HepG2 (cell line): ENCODE results near the gene UQCC2. TPM values are rescaled to one million over a fixed set of nuclear protein-coding genes. Genes with fewer than 3 reads are reported as not detected.

Experiments used
- ATAC-seq: fragments of 200-7000 bp; cut with Tn5 transposase; 3 replicates; pipeline ENCODE4 v1.9.1; 2020; ENCODE audit warnings: mild to moderate bottlenecking, moderate library complexity
- BruUV-seq: library from RNA; stranded (reverse); fragments of 400-500 nt; replicated peaks from 2 replicates; lab custom pipeline; 2021; lab: Mats Ljungman, UMichigan
- CTCF ChIA-PET: fragments of 300-600 bp; formaldehyde crosslinking; extraction: SDS; loops from one replicate; lab custom pipeline; 2021; ENCODE audit warnings: low total read pairs, inconsistent platforms, low intra/inter-chr PET ratio; lab: Yijun Ruan, JAX
- POLR2A ChIA-PET: fragments of 350-600 bp; sonication (Branson Sonifier 250); formaldehyde crosslinking; loops from one replicate; lab custom pipeline; 2020; ENCODE audit warnings: antibody characterized with exemption, inconsistent platforms; lab: Yijun Ruan, JAX
- DNase-seq: peaks from one replicate; pipeline ENCODE4 v3.0.0-alpha.2; 2015; ENCODE audit warnings: low spot score
- FAIRE-seq: peaks from 3 replicates; lab custom pipeline; 2011; peaks lifted over from hg19 to GRCh38; lab: Jason Lieb, UNC
- H2AFZ ChIP-seq: one replicate; pipeline ENCODE4 v1.6.1; 2011; ENCODE audit warnings: low read length, inconsistent platforms
- H3K27ac ChIP-seq: fragments of 300-600 bp; 3 replicates; pipeline ENCODE4 v1.8.0; 2011; ENCODE audit warnings: mixed run types, mild to moderate bottlenecking, mixed read lengths, low read length, inconsistent platforms; ENCODE audit not compliant: insufficient read depth; ENCODE audit errors: extremely low read length
- H3K27me3 ChIP-seq, 2 experiments: fragments of 200-600 bp in 1 of 2; 2 replicates in 1 of 2; 3 replicates in 1 of 2; pipeline versions ENCODE4 v1.6.0 to v1.8.0; 2011; ENCODE audit warnings: low read length in 2 of 2, mild to moderate bottlenecking in 2 of 2, moderate library complexity in 2 of 2, inconsistent platforms in 1 of 2; ENCODE audit not compliant: insufficient read depth in 2 of 2, control insufficient read depth in 1 of 2
- H3K36me3 ChIP-seq, 2 experiments: fragments of 200-600 bp in 1 of 2; replicated peaks in 1 of 2; 2 replicates in 1 of 2; 3 replicates in 1 of 2; pipeline versions ENCODE4 v1.5.1 to v1.8.0; 2011; ENCODE audit warnings: low read length in 2 of 2, inconsistent platforms in 1 of 2; ENCODE audit not compliant: insufficient read depth in 2 of 2, control insufficient read depth in 1 of 2
- H3K4me1 ChIP-seq: 2 replicates; pipeline ENCODE4 v1.5.1; 2012; ENCODE audit warnings: low read length, inconsistent platforms; ENCODE audit not compliant: insufficient read depth
- H3K4me2 ChIP-seq: 2 replicates; pipeline ENCODE4 v1.6.0; 2011; ENCODE audit warnings: low read depth, low read length, inconsistent platforms
- H3K4me3 ChIP-seq, 3 experiments: fragments of 200-600 bp in 1 of 3; sonication (generic), shearing (Covaris generic) in 1 of 3; replicated peaks in 1 of 3; 2 replicates each; pipeline ENCODE4 v1.5.1; 2011 to 2016; ENCODE audit warnings: low read length in 3 of 3, inconsistent platforms in 2 of 3, low read depth in 2 of 3, mild to moderate bottlenecking in 2 of 3, control low read depth in 1 of 3, mixed read lengths in 1 of 3; ENCODE audit not compliant: insufficient read depth in 1 of 3
- H3K79me2 ChIP-seq: one replicate; pipeline ENCODE4 v1.6.1; 2011; ENCODE audit warnings: low read length, inconsistent platforms; ENCODE audit not compliant: insufficient read depth
- H3K9ac ChIP-seq: 2 replicates; pipeline ENCODE4 v1.6.0; 2011; ENCODE audit warnings: mild to moderate bottlenecking, low read depth, low read length, inconsistent platforms; ENCODE audit not compliant: insufficient read depth
- H3K9me3 ChIP-seq: 2 replicates; pipeline ENCODE4 v1.5.1; 2012; ENCODE audit warnings: mild to moderate bottlenecking, low read length
- H4K20me1 ChIP-seq: 2 replicates; pipeline ENCODE4 v1.6.0; 2011; ENCODE audit warnings: inconsistent platforms, mild to moderate bottlenecking, low read length, moderate library complexity; ENCODE audit not compliant: insufficient read depth
- BCL6 ChIP-seq: IDR thresholded peaks from 2 replicates; pipeline ENCODE4 v1.6.1; 2016; ENCODE audit warnings: missing genetic modification reagents, missing compliant biosample characterization
- FOXA1 ChIP-seq, 2 experiments: fragments of 450-650 bp in 1 of 2; sonication (generic) in 1 of 2; formaldehyde crosslinking in 1 of 2; IDR thresholded peaks; 2 replicates each; pipeline versions ENCODE4 v1.4.0 to v1.6.1; 2016 to 2020; ENCODE audit warnings: missing genetic modification reagents in 1 of 2
- GLI4 ChIP-seq: sonication (generic); formaldehyde crosslinking; IDR thresholded peaks from 2 replicates; pipeline ENCODE4 v1.5.1; 2020; ENCODE audit warnings: missing genetic modification reagents, mild to moderate bottlenecking, moderate library complexity, borderline replicate concordance
- HNF4A ChIP-seq: sonication (generic); formaldehyde crosslinking; IDR thresholded peaks from 2 replicates; pipeline ENCODE4 v1.4.0; 2020; ENCODE audit warnings: missing genetic modification reagents
- KAT7 ChIP-seq: IDR thresholded peaks from 2 replicates; pipeline ENCODE4 v1.6.1; 2018; ENCODE audit warnings: borderline replicate concordance, missing compliant biosample characterization
- KDM5B ChIP-seq: sonication (generic); formaldehyde crosslinking; IDR thresholded peaks from 2 replicates; pipeline ENCODE4 v1.4.0; 2020; ENCODE audit warnings: missing genetic modification reagents, mild to moderate bottlenecking, borderline replicate concordance
- KLF6 ChIP-seq: IDR thresholded peaks from 2 replicates; pipeline ENCODE4 v1.8.0; 2016; ENCODE audit warnings: missing biosample characterization, missing genetic modification reagents
- KLF9 ChIP-seq: IDR thresholded peaks from 2 replicates; pipeline ENCODE4 v1.6.1; 2016; ENCODE audit warnings: low read depth
- PHF20 ChIP-seq: sonication (generic); formaldehyde crosslinking; IDR thresholded peaks from 2 replicates; pipeline ENCODE4 v1.5.0; 2020; ENCODE audit warnings: mild to moderate bottlenecking, missing genetic modification reagents
- PLRG1 ChIP-seq: fragments of 450-650 bp; conservative IDR thresholded peaks from 2 replicates; pipeline ENCODE4 v1.6.1; 2016
- SPEN ChIP-seq: sonication (generic); formaldehyde crosslinking; IDR thresholded peaks from 2 replicates; pipeline ENCODE4 v1.5.1; 2020; ENCODE audit warnings: low read depth, mild to moderate bottlenecking, missing genetic modification reagents
- SRF ChIP-seq: IDR thresholded peaks from 2 replicates; pipeline ENCODE4 v1.6.1; 2011; ENCODE audit warnings: mild to moderate bottlenecking, low read depth, low read length, moderate library complexity
- TOE1 ChIP-seq: sonication (generic); formaldehyde crosslinking; IDR thresholded peaks from 2 replicates; pipeline ENCODE4 v1.4.0; 2020; ENCODE audit warnings: mild to moderate bottlenecking, missing genetic modification reagents
- ZNF501 ChIP-seq: sonication (generic); formaldehyde crosslinking; IDR thresholded peaks from 2 replicates; pipeline ENCODE4 v1.5.1; 2020; ENCODE audit warnings: mild to moderate bottlenecking, moderate library complexity, missing genetic modification reagents
- WGBS: methylation state at CpG from one replicate; pipeline ENCODE4 v1.1.6; 2017; ENCODE audit warnings: low lambda C conversion rate; 5-methylcytosine and 5-hydroxymethylcytosine counted together
- in situ Hi-C: cut with HindIII; loops from 2 replicates; pipeline ENCODE4 v1.10.0; 2017; ENCODE audit warnings: low pct_unique_long_range_greater_than_20kb; ENCODE audit not compliant: extremely low pct_ligation_motif_present
- intact Hi-C: fragments of 100-400 bp; cut with micrococcal nuclease; formaldehyde crosslinking; loops from one replicate; pipeline ENCODE4 v1.10.0; 2022; ENCODE audit not compliant: unreplicated experiment
- polyA plus RNA-seq, 8 experiments: library from polyadenylated mRNA; depleted of rRNA in 3 of 8; stranded (reverse) in 7 of 8; unstranded in 1 of 8; fragments of >200 nt; fragmentation: Illumina TruSeq in 4 of 8; extraction: Trizol in 4 of 8; gene quantifications; 2 replicates each; pipeline versions ENCODE4 v1.2.1 to v1.2.3, GENCODE V29; 2011 to 2016; ENCODE audit warnings: low read depth in 4 of 8, missing spikeins in 1 of 8, mixed read lengths in 1 of 8; ENCODE audit not compliant: insufficient read depth in 1 of 8
- total RNA-seq, 5 experiments: library from RNA; depleted of rRNA; stranded (reverse); fragments of >200 nt; fragmentation: Illumina TruSeq; extraction: Trizol; gene quantifications; 2 replicates each; pipeline ENCODE4 v1.2.3, GENCODE V29; 2016; ENCODE audit warnings: low read depth in 1 of 5
- TF ChIP-seq, protein P1 (sequence below): sonication (generic); formaldehyde crosslinking; IDR thresholded peaks from 2 replicates; pipeline ENCODE4 v1.4.0; 2020; ENCODE audit warnings: missing genetic modification reagents, low read depth, mild to moderate bottlenecking, borderline replicate concordance
- TF ChIP-seq, protein P2 (sequence below): sonication (generic); formaldehyde crosslinking; IDR thresholded peaks from 2 replicates; pipeline ENCODE4 v1.5.1; 2020; ENCODE audit warnings: missing genetic modification reagents, mild to moderate bottlenecking, borderline replicate concordance
- TF ChIP-seq, protein P3 (sequence below): sonication (generic); formaldehyde crosslinking; IDR thresholded peaks from 2 replicates; pipeline ENCODE4 v1.4.0; 2020; ENCODE audit warnings: missing genetic modification reagents, mild to moderate bottlenecking, borderline replicate concordance

UQCC2 gene
- total and polyA plus RNA-seq, 2 of the 13 experiments (the other 11 are each of a cell fraction or from before 2014, with no cell fraction given) = 82.4 to 238 TPM

DNA sequence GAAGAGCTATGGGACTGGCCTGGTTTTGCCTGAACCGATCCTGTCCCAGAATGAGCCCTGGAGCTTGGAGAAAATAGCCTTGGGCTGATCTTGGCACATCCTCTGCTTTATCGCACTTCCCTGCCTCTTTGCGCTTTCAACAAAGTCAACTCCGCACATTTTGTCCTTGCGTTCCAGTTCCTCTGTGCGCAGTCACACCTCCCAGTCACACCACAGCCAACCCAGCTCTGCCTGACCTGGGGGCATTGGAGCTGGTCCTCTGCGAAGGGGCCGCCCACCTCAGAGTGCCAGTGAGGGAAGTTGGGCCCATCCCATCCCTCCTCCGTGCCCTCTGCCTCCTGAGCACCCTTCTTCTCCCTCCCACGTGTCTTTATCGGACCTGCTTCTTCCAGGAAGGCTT is 16.9 kb upstream of the UQCC2 start:
- no peak for FAIRE-seq
- no peak for ATAC-seq

DNA sequence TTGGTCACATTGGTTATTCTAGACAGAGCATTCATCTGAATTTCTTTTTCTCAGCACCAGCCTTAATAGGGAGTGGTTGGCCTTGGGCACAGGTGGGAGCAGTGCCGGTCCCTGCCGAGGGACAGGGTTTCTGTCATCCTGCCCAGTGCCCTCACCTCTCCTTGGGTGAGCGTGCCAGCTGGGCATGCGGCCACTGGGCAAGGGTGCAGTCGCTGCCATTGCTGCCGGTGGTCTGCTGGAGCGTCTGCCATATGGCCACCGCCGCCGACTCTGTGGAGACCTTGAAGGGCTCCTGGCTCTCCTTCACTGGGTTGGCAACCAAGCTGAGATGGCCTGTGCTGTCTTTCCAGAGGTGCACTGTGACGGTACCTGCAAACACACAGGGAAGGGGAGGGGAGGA is 16.4 kb upstream of the UQCC2 start:
- Histone ChIP-seq H3K9me3 (no peaks in the 10 kb centered on the region), H3K9ac (no peak overlapping the region), H2AFZ (no peak overlapping the region), H3K4me3 (no peak overlapping the region), H3K27ac (no peak overlapping the region), H4K20me1 (no peaks in the 10 kb centered on the region), H3K36me3 (no peaks in the 10 kb centered on the region), H3K4me2 (no peak overlapping the region), H3K79me2 (no peaks in the 10 kb centered on the region), H3K27me3 (peaks cover 0 to 4% of the 10 kb centered on the region in 2 experiments; a peak in 3 of 5 replicates), H3K4me1 (peaks cover 9% of the 10 kb centered on the region)
- FAIRE-seq (no peak), DNase-seq (no peak), ATAC-seq (no peak)
- ChIA-PET CTCF (no interaction called here), POLR2A (no interaction called here)
- in situ Hi-C loops (no loop called here), intact Hi-C loops (no loop called here)
- WGBS = 89% methylated on average over 8 of the region's 11 CpGs
- no TSS peak for BruUV-seq
- no peak for TF ChIP-seq KAT7 (CRISPR knock-in tag)
- TF ChIP-seq, protein P1, sequence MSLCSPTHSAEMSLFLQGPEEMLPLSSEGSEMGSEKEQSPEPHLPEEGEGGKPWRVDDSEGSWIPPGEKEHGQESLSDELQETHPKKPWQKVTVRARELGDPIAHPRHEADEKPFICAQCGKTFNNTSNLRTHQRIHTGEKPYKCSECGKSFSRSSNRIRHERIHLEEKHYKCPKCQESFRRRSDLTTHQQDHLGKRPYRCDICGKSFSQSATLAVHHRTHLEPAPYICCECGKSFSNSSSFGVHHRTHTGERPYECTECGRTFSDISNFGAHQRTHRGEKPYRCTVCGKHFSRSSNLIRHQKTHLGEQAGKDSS (CRISPR knock-in tag) = no peak
- TF ChIP-seq, protein P2, sequence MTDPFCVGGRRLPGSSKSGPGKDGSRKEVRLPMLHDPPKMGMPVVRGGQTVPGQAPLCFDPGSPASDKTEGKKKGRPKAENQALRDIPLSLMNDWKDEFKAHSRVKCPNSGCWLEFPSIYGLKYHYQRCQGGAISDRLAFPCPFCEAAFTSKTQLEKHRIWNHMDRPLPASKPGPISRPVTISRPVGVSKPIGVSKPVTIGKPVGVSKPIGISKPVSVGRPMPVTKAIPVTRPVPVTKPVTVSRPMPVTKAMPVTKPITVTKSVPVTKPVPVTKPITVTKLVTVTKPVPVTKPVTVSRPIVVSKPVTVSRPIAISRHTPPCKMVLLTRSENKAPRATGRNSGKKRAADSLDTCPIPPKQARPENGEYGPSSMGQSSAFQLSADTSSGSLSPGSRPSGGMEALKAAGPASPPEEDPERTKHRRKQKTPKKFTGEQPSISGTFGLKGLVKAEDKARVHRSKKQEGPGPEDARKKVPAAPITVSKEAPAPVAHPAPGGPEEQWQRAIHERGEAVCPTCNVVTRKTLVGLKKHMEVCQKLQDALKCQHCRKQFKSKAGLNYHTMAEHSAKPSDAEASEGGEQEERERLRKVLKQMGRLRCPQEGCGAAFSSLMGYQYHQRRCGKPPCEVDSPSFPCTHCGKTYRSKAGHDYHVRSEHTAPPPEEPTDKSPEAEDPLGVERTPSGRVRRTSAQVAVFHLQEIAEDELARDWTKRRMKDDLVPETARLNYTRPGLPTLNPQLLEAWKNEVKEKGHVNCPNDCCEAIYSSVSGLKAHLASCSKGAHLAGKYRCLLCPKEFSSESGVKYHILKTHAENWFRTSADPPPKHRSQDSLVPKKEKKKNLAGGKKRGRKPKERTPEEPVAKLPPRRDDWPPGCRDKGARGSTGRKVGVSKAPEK = no peak
- no peak for TF ChIP-seq BCL6
- TF ChIP-seq PLRG1 = no peak
- TF ChIP-seq KLF9 (CRISPR knock-in tag) = no peak
- TF ChIP-seq GLI4 (CRISPR knock-in tag) = no peak
- no peak for TF ChIP-seq ZNF501 (CRISPR knock-in tag)

More for the DNA sequence above, 16.9 kb upstream of the UQCC2 start:
- no peaks in the 10 kb centered on the region for H3K36me3 ChIP-seq
- H3K27ac ChIP-seq = no peak overlapping the region
- CTCF ChIA-PET = no interaction called here
- no peak for TF ChIP-seq TOE1
- no peak for TF ChIP-seq HNF4A (CRISPR knock-in tag)
- TF ChIP-seq SPEN (CRISPR knock-in tag) = no peak
- no peak for TF ChIP-seq SRF
- no peak for TF ChIP-seq KDM5B (CRISPR knock-in tag)
- no peak for TF ChIP-seq KLF6 (CRISPR knock-in tag)
- no peak for TF ChIP-seq PHF20 (CRISPR knock-in tag)
- TF ChIP-seq FOXA1 (IDR thresholded peaks at IDR 0.05) = no peak
- TF ChIP-seq FOXA1 (CRISPR knock-in tag; IDR thresholded peaks at IDR 0.05) = no peak
- TF ChIP-seq, protein P3, sequence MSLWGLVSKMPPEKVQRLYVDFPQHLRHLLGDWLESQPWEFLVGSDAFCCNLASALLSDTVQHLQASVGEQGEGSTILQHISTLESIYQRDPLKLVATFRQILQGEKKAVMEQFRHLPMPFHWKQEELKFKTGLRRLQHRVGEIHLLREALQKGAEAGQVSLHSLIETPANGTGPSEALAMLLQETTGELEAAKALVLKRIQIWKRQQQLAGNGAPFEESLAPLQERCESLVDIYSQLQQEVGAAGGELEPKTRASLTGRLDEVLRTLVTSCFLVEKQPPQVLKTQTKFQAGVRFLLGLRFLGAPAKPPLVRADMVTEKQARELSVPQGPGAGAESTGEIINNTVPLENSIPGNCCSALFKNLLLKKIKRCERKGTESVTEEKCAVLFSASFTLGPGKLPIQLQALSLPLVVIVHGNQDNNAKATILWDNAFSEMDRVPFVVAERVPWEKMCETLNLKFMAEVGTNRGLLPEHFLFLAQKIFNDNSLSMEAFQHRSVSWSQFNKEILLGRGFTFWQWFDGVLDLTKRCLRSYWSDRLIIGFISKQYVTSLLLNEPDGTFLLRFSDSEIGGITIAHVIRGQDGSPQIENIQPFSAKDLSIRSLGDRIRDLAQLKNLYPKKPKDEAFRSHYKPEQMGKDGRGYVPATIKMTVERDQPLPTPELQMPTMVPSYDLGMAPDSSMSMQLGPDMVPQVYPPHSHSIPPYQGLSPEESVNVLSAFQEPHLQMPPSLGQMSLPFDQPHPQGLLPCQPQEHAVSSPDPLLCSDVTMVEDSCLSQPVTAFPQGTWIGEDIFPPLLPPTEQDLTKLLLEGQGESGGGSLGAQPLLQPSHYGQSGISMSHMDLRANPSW (CRISPR knock-in tag) = no peak
- H2AFZ ChIP-seq = no peak overlapping the region
- no peaks in the 10 kb centered on the region for H4K20me1 ChIP-seq
- intact Hi-C loops (no loop called here), in situ Hi-C loops (no loop called here)
- no TSS peak for BruUV-seq
- H3K4me2 ChIP-seq = no peak overlapping the region
- WGBS = 81% methylated on average over 11 of the region's 11 CpGs
- no peak for DNase-seq
- H3K9me3 ChIP-seq = no peaks in the 10 kb centered on the region
- no peak overlapping the region for H3K4me3 ChIP-seq
- peaks cover 0 to 4% of the 10 kb centered on the region in 2 experiments; a peak in 3 of 5 replicates for H3K27me3 ChIP-seq
- H3K79me2 ChIP-seq = no peaks in the 10 kb centered on the region
- POLR2A ChIA-PET = no interaction called here
- H3K9ac ChIP-seq = no peak overlapping the region
- peaks cover 14% of the 10 kb centered on the region for H3K4me1 ChIP-seq
